T-helper 22 cell (primary cell): ENCODE measurements around the gene JOSD1.
"Not testable (repeated sequence)": the region's sequence is repeated elsewhere in the genome, so short reads cannot be mapped to it uniquely, and the experiment has no call there.

Source experiments
- DNase-seq: peaks from one replicate; pipeline ENCODE4 v3.0.0-alpha.2; 2020; ENCODE audit warnings: low read depth

JOSD1 gene

DNA sequence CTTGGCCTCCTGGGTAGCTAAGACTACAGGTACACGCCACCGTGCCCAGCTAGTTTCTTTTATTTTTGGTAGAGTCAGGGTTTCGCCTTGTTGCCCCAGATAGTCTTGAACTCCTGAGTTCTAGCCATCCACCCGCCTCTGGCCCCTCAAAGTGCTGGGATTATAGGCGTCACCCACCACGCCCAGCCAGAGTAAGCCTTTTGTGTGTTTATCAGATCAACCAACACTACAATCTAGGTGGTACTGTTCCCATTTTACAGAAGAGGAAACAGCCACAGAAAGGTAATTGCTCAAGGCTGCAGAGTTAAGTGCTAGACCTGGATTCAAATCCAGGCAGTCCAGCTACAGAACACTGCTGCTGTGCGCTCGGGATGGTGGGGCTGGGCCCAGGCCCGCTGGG is 15.8 kb downstream of the JOSD1 start:
- no peak for DNase-seq

DNA sequence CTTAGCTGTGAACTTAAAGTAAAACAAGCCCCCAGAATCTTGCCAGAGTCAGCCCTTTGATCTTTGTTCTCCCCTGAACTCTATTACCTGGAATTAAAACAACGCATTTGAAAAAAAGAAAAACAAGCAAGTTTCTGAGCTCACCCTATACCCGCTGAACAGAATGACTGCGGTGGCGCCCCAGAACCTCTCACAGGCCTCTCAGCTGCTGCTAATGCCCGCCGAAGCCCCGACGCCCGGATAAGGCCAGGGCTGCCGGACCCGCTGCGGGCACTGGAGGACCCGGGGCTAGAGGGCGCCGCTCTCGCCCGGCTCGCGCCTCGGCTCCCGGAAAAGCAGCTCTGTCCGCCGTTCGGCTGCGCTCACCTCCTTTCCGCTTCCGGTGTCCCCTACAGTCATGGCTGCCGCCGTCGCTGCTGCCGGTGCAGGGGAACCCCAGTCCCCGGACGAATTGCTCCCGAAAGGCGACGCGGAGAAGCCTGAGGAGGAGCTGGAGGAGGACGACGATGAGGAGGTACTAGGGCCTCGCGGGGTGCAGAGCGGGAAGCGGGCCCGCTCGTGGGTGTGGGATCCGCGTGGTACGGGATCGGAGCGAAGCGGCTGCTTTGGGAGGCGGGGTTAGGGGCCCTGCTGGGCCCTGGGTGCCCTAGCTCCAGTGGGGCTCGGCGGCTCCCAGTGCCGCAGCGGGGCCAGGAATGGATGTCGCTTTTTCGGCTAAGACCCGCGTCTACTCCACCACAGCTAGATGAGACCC is 19.0 kb downstream of the JOSD1 start, which contains the start of gene TOMM22:
Gene TOMM22, plus strand, starts transcription at position 376 of the 754 bp plus-strand sequence. Its CDS starts 22 bp downstream, at position 398.
- DNase-seq, result peak; percentile 73

- DNase-seq, result no peak
Observed at GRCh38 chr22:38675833-38676232, 24.9 kb downstream of the JOSD1 start.

DNA sequence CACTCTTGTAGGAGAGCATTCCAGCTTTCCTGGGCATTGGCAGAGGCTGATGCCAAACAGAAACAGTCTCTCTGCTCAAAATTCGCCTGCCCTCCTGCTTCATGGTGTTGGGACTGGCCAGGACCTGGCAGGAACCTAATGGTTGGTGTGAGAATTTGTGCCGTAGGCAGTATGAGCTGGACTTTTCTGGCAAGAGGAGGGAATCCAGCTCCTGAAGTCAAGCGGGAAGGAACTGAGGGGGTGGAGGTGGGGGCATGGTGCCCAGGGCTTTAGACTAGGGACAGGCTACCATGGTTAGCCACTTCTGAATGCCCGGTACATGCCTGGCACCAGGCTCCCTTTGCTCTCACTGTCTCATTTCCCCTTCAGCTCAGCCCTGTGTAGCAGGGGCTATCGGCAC is 25.9 kb downstream of the JOSD1 start:
- no peak for DNase-seq

GRCh38 chr22:38657045-38657909 is 43.5 kb downstream of the JOSD1 start:
- DNase-seq, result no peak

- peak; percentile 74 for DNase-seq
Observed at GRCh38 chr22:38656256-38657044, 44.3 kb downstream of the JOSD1 start, which contains the start of the genes CBY1 and FAM227A. Gene CBY1 (plus strand): TSS chr22:38656638. CDS start chr22:38668055, 11,417 bp downstream. Gene FAM227A (minus strand): TSS chr22:38656392. CDS start chr22:38650168, 6,224 bp downstream.

DNA sequence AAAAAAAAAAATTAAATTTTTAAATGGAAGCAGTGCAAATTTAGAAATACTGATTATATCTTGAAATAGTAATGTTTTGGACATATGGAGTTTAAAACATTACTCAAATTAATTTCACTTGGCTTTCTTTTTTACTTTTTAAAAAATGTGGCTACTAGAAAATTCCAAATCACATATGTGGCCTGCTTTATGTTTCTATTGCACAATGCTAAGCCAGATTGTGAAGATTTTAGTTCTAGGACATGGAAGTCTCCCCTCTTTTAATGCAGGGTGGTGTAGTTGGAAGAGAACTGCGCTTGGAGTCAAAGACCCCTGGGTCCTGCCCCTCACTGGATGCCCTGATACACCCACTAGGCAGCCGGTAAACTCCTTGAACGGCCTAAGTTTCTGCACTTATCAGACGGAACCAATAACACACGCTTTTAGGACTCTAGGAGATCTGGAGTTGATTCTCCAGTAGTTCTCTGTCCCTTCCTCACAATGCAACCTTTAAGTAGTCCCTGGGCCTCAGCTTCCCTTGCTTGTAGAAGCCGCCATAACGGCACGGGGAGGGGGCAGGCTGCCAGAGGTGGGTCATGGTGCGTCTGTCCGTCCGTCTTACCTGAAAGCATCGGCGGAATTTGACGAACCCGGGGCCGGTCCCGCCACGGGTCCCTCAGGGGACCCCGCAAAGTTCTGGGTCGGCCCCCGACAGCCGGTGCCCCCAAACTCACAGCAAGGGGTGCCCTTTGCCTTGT is 45.1 kb downstream of the JOSD1 start:
- no peak for DNase-seq

- DNase-seq, result no peak
Observed at GRCh38 chr22:38653741-38654140, 47.0 kb downstream of the JOSD1 start.

DNA sequence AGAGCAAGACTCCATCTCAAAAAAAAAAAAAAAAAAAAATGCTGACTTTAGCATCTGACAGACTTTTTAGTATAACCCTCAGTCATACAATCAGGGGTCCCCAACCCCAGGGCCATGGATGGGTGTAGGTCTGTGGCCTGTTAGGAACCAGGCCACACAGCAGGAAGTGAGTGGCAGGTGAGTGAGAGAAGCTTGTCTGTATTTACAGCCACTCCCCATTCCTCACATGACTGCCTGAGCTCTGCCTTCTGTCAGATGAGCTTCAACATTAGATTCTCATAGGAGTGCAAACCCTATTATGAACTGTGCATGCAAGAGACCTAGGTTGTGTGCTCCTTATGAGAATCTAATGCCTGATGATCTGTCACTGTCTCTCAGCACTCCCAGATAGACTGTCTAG is 47.9 kb downstream of the JOSD1 start:
- DNase-seq, result no peak

- DNase-seq, result no peak
Observed at GRCh38 chr22:38649841-38650522, 50.8 kb downstream of the JOSD1 start.

- no peak for DNase-seq
Observed at GRCh38 chr22:38645430-38645829, 55.3 kb downstream of the JOSD1 start.

GRCh38 chr22:38644245-38644644 is 56.5 kb downstream of the JOSD1 start:
- not testable (repeated sequence) for DNase-seq

- no peak for DNase-seq
Observed at GRCh38 chr22:38641476-38642040, 59.2 kb downstream of the JOSD1 start.

GRCh38 chr22:38638728-38639127 is 62.0 kb downstream of the JOSD1 start:
- no peak for DNase-seq

DNA sequence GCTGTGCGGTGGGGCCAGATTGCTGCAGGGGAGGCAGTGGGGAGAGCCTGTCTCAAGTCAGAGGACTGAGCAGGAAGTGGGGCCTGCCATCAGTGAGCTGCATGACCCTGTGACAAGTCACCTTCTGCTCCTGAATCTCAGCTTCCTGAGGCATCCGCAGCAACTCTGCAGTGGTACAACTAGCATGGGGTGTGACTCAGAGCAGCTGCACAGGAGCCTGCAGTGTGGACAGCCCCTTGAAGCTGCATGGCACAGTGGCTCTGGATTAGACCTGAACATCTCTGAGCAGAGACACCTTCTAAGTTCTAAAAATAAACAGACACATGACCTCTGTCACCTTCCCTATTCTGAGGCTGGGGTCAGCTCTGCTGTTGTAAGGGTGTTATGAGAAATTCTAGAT is 62.5 kb downstream of the JOSD1 start:
- DNase-seq, result no peak
